BLaER1 (cell line): Measurements from ENCODE around the gene EIF3A.

ENCODE experiments used
- H3K27ac ChIP-seq: shearing (Covaris generic); formaldehyde crosslinking; 2 replicates; pipeline ENCODE4 v1.8.1; 2022
- H3K27me3 ChIP-seq: shearing (Covaris generic); formaldehyde crosslinking; 2 replicates; pipeline ENCODE4 v1.8.1; 2022
- H3K36me3 ChIP-seq: shearing (Covaris generic); formaldehyde crosslinking; 2 replicates; pipeline ENCODE4 v1.8.1; 2022
- H3K4me1 ChIP-seq: shearing (Covaris generic); formaldehyde crosslinking; 2 replicates; pipeline ENCODE4 v1.8.1; 2022
- H3K4me2 ChIP-seq: shearing (Covaris generic); formaldehyde crosslinking; 2 replicates; pipeline ENCODE4 v1.8.1; 2022
- H3K4me3 ChIP-seq: shearing (Covaris generic); formaldehyde crosslinking; 2 replicates; pipeline ENCODE4 v1.8.1; 2022
- H3K9ac ChIP-seq: shearing (Covaris generic); formaldehyde crosslinking; 2 replicates; pipeline ENCODE4 v1.8.1; 2022
- H3K9me3 ChIP-seq: shearing (Covaris generic); formaldehyde crosslinking; 2 replicates; pipeline ENCODE4 v1.8.1; 2022
- H4K20me1 ChIP-seq: shearing (Covaris generic); formaldehyde crosslinking; 2 replicates; pipeline ENCODE4 v1.8.1; 2022
- Cebpa-rat ChIP-seq: shearing (Covaris generic); IDR thresholded peaks from 2 replicates; pipeline ENCODE4 v1.8.1; 2022

Gene EIF3A

GRCh38 chr10:119055472-119055871 is 25.1 kb downstream of the EIF3A start:
- H3K4me1 ChIP-seq, result no peaks in the 10 kb centered on the region
- H3K9me3 ChIP-seq, result peaks cover 23% of the 10 kb centered on the region
- H3K36me3 ChIP-seq, result peaks cover 100% of the 10 kb centered on the region
- H3K9ac ChIP-seq, result no peak overlapping the region
- H3K27me3 ChIP-seq, result no peaks in the 10 kb centered on the region
- H4K20me1 ChIP-seq, result peaks cover 97% of the 10 kb centered on the region
- H3K27ac ChIP-seq, result no peak overlapping the region
- H3K4me2 ChIP-seq, result no peak overlapping the region
- H3K4me3 ChIP-seq, result no peak overlapping the region
- no peak for TF ChIP-seq Cebpa-rat

GRCh38 chr10:119051775-119052174 is 28.8 kb downstream of the EIF3A start:
- TF ChIP-seq Cebpa-rat, result no peak
- Histone ChIP-seq H4K20me1 (peaks cover 97% of the 10 kb centered on the region), H3K9me3 (peaks cover 23% of the 10 kb centered on the region), H3K27ac (no peak overlapping the region), H3K4me1 (no peaks in the 10 kb centered on the region), H3K9ac (no peak overlapping the region), H3K4me3 (no peak overlapping the region), H3K4me2 (no peak overlapping the region), H3K36me3 (peaks cover 100% of the 10 kb centered on the region), H3K27me3 (no peaks in the 10 kb centered on the region)

GRCh38 chr10:119049777-119050176 is 30.8 kb downstream of the EIF3A start:
- peaks cover 19% of the 10 kb centered on the region for H3K9me3 ChIP-seq
- peaks cover 98% of the 10 kb centered on the region for H4K20me1 ChIP-seq
- no peak overlapping the region for H3K27ac ChIP-seq
- no peaks in the 10 kb centered on the region for H3K4me1 ChIP-seq
- no peak overlapping the region for H3K9ac ChIP-seq
- H3K27me3 ChIP-seq, result no peaks in the 10 kb centered on the region
- no peak overlapping the region for H3K4me3 ChIP-seq
- H3K4me2 ChIP-seq, result no peak overlapping the region
- TF ChIP-seq Cebpa-rat, result no peak
- peaks cover 100% of the 10 kb centered on the region for H3K36me3 ChIP-seq

- H3K27me3 ChIP-seq, result no peaks in the 10 kb centered on the region
- H3K4me1 ChIP-seq, result no peaks in the 10 kb centered on the region
- no peak overlapping the region for H3K4me3 ChIP-seq
- H3K9me3 ChIP-seq, result peaks cover 15% of the 10 kb centered on the region
- H3K9ac ChIP-seq, result no peak overlapping the region
- TF ChIP-seq Cebpa-rat, result no peak
- H3K36me3 ChIP-seq, result peaks cover 100% of the 10 kb centered on the region
- H3K4me2 ChIP-seq, result no peak overlapping the region
- H4K20me1 ChIP-seq, result peaks cover 98% of the 10 kb centered on the region
- no peak overlapping the region for H3K27ac ChIP-seq
Observed at GRCh38 chr10:119049361-119049760, 31.3 kb downstream of the EIF3A start.

- no peaks in the 10 kb centered on the region for H3K27me3 ChIP-seq
- peaks cover 100% of the 10 kb centered on the region for H4K20me1 ChIP-seq
- peaks cover 100% of the 10 kb centered on the region for H3K36me3 ChIP-seq
- H3K27ac ChIP-seq, result no peak overlapping the region
- no peak for TF ChIP-seq Cebpa-rat
- no peak overlapping the region for H3K4me2 ChIP-seq
- H3K4me3 ChIP-seq, result no peak overlapping the region
- H3K9me3 ChIP-seq, result no peaks in the 10 kb centered on the region
- H3K9ac ChIP-seq, result no peak overlapping the region
- H3K4me1 ChIP-seq, result peaks cover 18% of the 10 kb centered on the region
Observed at GRCh38 chr10:119045561-119045960, 35.1 kb downstream of the EIF3A start.

- no peak overlapping the region for H3K4me3 ChIP-seq
- no peak overlapping the region for H3K9ac ChIP-seq
- peaks cover 18% of the 10 kb centered on the region for H3K4me1 ChIP-seq
- peaks cover 100% of the 10 kb centered on the region for H3K36me3 ChIP-seq
- H3K9me3 ChIP-seq, result no peaks in the 10 kb centered on the region
- no peaks in the 10 kb centered on the region for H3K27me3 ChIP-seq
- peaks cover 100% of the 10 kb centered on the region for H4K20me1 ChIP-seq
- H3K4me2 ChIP-seq, result peak overlapping the region; percentile 54
- H3K27ac ChIP-seq, result no peak overlapping the region
- TF ChIP-seq Cebpa-rat, result no peak
Observed at GRCh38 chr10:119042169-119042568, 38.4 kb downstream of the EIF3A start.

GRCh38 chr10:119041326-119041725 is 39.3 kb downstream of the EIF3A start:
- Histone ChIP-seq H3K9me3 (no peaks in the 10 kb centered on the region), H3K4me2 (peak overlapping the region; percentile 54), H3K36me3 (peaks cover 98% of the 10 kb centered on the region), H3K4me3 (no peak overlapping the region), H3K27me3 (no peaks in the 10 kb centered on the region), H4K20me1 (peaks cover 100% of the 10 kb centered on the region), H3K27ac (no peak overlapping the region), H3K4me1 (peaks cover 18% of the 10 kb centered on the region), H3K9ac (no peak overlapping the region)
- TF ChIP-seq Cebpa-rat, result no peak

GRCh38 chr10:119039161-119039560 is 41.5 kb downstream of the EIF3A start:
- Histone ChIP-seq H3K27ac (no peak overlapping the region), H3K4me1 (peaks cover 18% of the 10 kb centered on the region), H3K9me3 (no peaks in the 10 kb centered on the region), H3K27me3 (no peaks in the 10 kb centered on the region), H3K4me2 (no peak overlapping the region), H3K4me3 (no peak overlapping the region), H3K36me3 (peaks cover 91% of the 10 kb centered on the region), H4K20me1 (peaks cover 93% of the 10 kb centered on the region), H3K9ac (no peak overlapping the region)
- TF ChIP-seq Cebpa-rat, result no peak

- H3K4me3 ChIP-seq, result no peak overlapping the region
- H3K4me1 ChIP-seq, result peaks cover 40% of the 10 kb centered on the region
- H3K9me3 ChIP-seq, result no peaks in the 10 kb centered on the region
- H3K27ac ChIP-seq, result no peak overlapping the region
- H3K36me3 ChIP-seq, result peaks cover 36% of the 10 kb centered on the region
- no peak for TF ChIP-seq Cebpa-rat
- peaks cover 12% of the 10 kb centered on the region for H3K27me3 ChIP-seq
- H3K9ac ChIP-seq, result no peak overlapping the region
- peak overlapping the region; percentile 97 for H3K4me2 ChIP-seq
- H4K20me1 ChIP-seq, result peaks cover 71% of the 10 kb centered on the region
Observed at GRCh38 chr10:119031496-119032059, 49.0 kb downstream of the EIF3A start.

GRCh38 chr10:119030421-119031250 is 50.0 kb downstream of the EIF3A start:
- Histone ChIP-seq H3K36me3 (peaks cover 27% of the 10 kb centered on the region), H3K4me3 (peak overlapping the region; percentile 70), H3K9ac (0 out of 2 replicates have a peak overlapping the region, but pooled peaks have one; percentile 15), H3K27ac (no peak overlapping the region), H3K27me3 (peaks cover 12% of the 10 kb centered on the region), H3K4me2 (peak overlapping the region; percentile 97), H3K4me1 (peaks cover 40% of the 10 kb centered on the region), H4K20me1 (peaks cover 62% of the 10 kb centered on the region), H3K9me3 (no peaks in the 10 kb centered on the region)
- TF ChIP-seq Cebpa-rat, result no peak
